Islet precursor cell (in vitro differentiated cells): ENCODE data around the gene SAP30BP.

Experiments
- DNase-seq: peaks from one replicate; pipeline ENCODE4 v3.0.0-alpha.2; 2018

SAP30BP gene

DNA sequence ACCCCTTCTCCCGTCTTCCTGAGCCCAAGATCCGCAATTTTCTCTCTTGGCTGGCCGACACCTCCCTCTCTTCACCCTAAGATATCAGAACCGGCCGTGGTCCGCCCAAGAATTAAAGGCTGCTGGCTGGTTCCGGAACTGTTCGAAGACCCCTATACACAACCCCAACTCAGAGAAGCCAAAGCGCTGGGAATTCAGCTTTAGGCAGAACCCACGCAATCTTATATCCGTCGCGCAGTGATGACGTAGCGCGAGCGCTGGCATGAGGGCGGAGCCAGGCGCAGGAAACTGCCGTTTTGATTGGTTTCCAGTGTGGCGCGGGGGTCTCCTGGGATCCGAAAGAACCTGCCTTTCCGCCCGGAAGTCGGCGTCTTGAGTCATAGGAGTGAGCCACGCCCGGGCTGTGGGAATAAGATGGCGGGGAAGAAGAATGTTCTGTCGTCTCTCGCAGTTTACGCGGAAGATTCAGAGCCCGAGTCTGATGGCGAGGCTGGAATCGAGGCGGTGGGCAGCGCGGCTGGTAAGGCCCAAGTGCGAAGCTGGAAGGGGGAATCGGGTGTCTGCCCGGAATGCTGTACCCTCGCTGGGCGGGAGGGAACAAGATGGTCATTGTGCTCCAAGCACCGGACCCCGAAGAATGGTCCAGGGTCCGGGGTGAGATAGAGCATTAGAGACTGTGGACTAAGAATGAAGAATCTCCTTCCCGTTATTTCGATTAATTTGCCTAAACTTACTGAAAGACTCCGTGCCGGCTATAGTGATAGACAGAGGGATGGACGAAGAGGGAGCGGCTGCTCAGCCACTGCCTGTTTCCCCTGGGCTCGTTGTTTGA, at the start of gene SAP30BP, which contains the start of gene RECQL5:
Gene SAP30BP (plus strand): TSS at position 380 of the 832 bp plus-strand sequence. CDS start 35 bp downstream, at position 415.
Gene RECQL5 (minus strand): TSS at position 196 of the 832 bp plus-strand sequence. CDS start 597 bp downstream, outside the sequence.
- peak; percentile 99 for DNase-seq

DNA sequence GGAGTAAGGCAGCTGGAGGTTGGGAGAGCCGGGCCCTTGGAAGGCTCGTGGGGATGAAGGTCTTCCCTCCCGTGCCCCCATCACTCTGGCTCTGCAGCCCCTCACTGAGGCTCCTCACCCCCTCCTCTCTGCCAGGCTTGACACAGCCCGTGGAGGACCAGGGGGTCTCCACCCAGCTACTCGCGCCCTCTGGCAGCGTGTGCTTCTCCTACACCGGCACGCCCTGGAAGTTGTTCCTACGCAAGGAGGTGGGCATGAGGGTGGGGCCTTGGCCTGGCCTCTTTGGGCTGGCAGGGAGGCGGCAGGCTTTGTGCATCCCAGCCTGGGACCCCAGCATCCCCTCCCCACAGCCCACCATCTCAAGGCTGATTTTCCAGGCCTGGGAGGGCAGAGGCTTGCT, 49.5 kb upstream of the SAP30BP start:
- no peak for DNase-seq

DNA sequence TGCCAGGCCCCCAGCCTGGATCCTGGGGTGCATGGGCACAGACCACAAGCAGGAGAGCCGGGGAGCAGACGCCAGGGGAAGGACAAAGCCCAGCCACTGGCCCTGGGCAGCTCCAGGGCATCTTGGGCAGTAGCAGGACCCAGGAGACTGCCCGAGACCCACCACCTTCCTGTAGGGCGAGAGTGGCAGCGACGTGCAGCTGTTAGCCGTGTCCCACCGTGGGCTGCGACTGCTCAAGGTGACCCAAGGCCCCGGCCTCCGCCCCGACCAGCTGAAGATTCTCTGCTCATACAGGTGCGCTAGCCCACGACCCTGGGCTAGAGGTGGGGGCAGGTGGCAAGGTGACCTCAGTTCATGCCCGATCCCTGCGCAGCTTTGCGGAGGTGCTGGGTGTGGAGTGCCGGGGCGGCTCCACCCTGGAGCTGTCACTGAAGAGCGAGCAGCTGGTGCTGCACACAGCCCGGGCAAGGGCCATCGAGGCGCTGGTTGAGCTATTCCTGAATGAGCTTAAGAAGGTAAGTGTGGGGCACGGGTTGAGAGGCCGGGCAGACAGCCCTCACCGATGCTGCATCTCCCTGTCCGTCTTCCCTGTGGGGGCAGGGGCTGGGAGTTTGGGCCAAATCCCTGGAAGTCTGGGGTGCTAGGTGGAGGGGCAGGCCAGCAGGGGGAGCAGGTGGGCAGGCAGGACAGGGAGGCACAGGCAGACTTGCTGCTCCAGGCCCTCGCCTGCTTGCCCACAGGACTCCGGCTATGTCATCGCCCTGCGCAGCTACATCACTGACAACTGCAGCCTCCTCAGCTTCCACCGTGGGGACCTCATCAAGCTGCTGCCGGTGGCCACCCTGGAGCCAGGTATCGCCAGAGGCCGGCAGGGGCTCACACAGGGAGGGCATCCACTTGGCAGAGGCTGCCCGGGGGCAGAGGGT, 47.4 kb upstream of the SAP30BP start:
- DNase-seq: peak; percentile 92

DNA sequence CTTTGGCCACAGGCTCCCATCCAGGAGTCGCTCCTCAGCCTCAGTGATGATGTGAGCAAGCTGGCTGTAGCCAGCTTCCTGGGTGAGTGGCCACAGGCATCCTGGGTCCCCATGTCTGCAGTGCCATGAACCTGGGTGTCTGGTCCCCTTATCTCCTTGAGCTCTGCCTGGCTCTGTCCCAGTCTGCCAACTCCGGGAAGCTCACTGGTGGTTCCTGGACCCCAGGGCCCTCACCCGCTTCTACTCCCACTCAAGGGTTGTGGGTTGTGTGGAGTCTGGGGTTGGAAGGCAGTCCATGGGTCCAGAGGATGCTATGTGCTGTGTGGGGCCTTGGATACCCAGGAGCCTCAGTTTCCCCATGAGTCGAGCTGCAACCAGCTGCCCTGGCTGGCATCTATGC, 45.6 kb upstream of the SAP30BP start:
- DNase-seq: no peak

DNA sequence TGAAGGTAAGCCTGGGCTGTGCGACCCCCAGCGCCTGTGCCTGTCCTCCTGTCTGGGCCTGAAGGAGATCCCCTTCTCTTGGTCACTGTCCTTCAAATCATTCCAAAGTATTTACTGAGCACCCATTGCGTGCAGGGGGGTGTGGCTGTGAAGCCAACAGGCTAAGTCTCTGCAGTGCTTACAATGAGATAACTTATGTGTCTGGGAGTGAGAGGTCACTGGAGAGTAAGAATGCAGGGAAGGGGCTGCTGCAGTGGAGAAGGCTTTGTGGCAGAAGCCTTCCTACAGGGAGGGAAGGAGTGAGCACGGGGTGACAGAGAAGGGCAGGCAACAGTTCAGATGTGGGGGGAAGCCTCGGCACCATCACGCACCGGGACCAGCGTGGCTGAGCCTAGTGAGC, 45.1 kb upstream of the SAP30BP start:
- no peak for DNase-seq

DNA sequence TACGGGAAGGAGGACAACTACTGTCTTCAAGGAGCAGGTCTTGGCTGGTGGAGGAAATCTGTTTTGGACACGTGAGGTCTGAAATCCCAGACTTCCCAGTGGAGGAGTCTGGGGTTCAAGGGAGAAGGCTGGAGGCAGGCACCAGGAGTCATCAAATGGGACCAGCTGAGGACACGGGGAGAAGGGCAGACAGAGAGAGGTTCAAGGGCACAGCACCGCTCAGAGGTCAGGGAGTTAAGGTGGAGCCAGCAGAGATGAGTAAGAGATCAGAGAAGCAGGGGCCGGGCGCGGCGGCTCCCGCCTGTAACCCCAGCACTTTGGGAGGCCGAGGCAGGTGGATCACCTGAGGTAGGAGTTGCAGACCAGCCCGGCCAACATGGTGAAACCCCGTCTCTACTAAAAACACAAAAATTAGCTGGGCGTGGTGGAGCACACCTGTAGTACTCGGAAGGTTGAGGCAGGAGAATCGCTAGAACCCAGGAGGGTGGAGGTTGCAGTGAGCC, 44.3 kb upstream of the SAP30BP start:
- DNase-seq: no peak

DNA sequence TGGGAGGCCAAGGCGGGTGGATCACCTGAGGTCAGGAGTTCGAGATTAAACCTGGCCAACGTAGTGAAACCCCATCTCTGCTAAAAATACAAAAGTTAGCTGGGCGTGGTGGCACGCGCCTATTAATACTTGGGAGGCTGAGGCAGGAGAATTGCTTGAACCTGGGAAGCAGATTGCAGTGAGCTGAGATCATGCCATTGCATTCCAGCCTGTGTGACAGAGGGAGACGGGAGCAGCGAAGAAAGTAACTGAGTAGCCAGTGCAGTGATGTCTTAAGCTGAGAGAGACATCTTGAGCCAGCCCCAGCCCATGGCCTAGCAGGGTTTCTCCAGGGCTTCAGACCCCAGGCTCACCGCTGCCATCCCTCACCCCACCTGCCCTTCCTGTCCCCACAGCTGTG, 43.8 kb upstream of the SAP30BP start:
- DNase-seq: no peak

DNA sequence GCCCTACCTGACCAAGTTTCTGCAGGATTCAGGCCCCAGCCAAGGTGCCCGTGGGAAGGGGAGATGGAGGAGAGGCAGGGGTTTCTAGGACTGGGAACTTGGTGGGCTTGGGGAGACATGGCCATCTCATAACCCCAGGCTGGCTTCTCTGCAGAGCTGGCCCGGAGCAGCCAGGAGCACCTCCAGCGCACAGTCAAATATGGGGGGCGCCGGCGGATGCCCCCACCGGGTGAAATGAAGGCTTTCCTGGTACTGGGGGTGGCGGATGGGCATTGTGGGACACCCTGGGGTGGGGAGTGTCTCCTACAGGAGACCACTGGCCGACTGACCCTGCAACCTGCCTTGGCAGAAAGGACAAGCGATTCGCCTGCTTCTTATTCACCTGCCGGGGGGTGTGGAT, 43.1 kb upstream of the SAP30BP start:
- DNase-seq: no peak

DNA sequence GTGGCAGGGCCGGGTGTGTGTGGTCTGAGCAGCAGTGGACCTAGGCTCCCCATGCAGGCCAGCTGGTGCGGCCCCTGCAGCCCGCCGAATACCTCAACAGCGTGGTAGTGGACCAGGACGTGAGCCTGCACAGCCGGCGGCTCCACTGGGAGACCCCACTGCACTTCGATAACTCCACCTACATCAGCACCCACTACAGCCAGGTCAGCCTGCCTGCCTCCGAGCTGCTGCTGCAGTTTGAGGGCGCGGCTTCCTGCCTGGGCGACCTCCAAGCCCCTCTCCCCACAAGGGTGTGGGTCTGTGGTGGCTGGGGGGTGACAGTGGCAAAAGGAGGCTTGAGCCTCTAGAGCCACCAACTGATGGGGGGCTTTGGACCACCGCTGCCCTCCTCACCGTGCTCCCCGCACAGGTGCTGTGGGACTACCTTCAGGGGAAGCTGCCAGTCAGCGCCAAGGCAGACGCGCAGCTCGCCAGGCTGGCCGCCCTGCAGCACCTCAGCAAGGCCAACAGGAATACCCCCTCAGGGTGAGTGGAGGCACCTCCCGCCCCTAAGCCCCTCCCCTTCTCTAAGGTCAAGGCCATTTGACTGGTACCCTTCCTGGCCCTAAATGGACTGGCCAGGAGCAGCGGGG, 42.3 kb upstream of the SAP30BP start:
- DNase-seq: no peak

DNA sequence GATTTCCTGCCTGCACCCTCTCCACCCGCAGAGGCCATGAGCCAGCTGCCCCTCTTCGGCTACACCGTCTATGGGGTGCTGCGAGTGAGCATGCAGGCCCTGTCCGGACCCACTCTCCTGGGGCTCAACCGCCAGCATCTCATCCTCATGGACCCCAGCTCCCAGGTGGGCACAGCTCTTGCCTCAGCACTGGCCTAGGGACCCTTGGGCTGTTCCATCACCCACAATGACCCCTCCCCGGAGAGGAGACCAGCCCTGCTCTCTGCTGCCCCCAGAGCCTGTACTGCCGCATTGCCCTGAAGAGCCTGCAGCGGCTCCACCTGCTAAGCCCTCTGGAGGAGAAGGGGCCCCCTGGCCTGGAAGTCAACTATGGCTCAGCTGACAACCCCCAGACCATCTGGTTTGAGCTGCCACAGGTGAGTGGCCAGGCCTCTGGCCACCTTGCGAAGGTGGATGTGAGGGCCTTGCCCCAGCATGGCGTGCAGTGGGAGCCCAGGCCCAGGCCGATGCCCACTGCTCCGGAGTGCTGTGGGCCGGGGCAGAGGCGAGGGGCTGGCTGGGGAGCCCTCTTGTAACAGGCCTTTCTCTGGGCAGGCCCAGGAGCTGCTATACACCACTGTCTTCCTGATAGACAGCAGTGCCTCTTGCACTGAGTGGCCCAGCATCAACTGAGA, 41.2 kb upstream of the SAP30BP start:
- DNase-seq: peak; percentile 86

DNA sequence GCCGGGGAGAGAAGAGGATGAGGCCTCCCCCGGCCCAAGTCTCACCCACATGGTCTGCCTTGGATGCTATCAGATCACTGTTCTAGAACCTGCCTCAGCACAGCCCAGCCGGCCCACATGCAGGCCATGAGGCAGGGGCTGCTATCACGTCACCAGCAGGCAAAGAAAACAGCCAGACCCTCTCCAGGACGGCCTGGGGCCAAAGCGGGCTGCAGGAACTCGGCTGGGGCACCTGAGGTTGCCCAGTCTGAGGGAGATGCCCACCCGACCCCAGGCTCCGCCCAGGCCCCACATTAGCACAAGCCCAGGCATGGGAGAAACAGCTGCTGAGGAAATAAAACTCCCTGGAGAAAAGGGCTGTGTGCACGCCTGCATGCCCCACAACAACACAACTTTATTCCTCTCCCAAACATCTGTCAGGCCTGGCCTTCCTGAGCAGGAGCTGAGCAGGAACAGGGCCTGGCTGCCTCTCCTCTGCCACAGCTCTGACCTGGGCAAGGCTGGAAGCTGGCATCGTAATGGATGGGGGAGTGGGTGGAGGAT, 40.6 kb upstream of the SAP30BP start:
- no peak for DNase-seq

DNA sequence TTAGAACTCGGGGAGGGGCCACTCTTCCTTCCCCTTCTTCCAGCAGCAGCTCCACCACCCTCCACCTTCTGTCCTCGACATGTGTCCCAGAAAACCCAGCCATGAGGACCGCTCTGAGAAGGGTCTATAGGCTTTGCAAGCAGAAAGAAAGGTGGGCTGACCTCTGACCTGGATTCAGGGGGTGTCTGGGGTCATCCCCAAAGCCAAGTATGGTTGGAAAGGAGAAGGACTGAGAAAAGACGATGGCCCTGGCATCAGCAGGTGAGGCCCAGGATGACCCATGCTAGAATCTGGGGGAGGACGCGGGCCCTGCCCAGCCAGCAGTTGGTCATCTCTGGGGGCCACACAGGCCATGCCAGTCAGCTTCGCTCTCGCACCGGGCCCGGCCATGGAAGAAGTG, 40.0 kb upstream of the SAP30BP start:
- DNase-seq: no peak

DNA sequence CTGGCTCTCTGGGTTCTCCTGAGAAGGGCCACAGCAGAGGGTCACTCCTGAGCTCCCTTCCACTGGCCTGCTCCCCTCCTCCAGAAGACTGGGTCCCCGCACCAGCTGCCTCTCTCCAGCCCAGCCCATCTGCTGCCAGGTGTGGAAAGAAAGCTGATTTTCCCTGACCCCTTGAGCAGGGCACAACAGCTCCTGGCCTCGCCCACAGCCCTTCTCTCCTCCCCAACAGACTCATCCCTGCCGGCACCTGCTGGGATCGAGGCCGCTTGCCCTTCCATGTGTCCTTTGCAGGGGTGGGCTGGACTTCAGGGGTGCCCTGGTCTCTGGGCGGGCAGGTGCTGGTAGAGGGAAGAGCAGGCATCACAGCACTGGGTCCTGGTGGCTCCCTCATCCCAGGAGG, 38.7 kb upstream of the SAP30BP start:
- no peak for DNase-seq

DNA sequence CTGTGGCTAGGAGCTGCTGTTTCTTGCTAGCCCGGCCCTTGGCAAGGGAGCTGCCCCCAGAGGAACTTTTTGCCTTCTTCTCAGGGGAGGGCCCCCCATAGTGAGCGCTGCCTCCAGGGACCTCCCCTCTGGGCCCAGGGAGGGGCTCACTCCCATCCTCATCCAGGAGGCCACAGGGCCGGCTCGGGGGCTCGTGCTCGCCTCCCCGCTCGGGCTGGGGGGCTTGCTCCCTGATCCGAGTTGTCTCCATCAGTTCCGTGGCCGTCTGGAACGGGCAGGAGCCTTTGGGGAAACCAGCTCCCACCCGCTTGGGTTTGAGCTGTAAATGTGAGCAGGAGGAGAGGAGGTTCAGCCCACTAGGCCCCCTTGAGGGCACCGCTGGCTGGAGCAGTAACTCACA, 38.0 kb upstream of the SAP30BP start:
- DNase-seq: no peak

DNA sequence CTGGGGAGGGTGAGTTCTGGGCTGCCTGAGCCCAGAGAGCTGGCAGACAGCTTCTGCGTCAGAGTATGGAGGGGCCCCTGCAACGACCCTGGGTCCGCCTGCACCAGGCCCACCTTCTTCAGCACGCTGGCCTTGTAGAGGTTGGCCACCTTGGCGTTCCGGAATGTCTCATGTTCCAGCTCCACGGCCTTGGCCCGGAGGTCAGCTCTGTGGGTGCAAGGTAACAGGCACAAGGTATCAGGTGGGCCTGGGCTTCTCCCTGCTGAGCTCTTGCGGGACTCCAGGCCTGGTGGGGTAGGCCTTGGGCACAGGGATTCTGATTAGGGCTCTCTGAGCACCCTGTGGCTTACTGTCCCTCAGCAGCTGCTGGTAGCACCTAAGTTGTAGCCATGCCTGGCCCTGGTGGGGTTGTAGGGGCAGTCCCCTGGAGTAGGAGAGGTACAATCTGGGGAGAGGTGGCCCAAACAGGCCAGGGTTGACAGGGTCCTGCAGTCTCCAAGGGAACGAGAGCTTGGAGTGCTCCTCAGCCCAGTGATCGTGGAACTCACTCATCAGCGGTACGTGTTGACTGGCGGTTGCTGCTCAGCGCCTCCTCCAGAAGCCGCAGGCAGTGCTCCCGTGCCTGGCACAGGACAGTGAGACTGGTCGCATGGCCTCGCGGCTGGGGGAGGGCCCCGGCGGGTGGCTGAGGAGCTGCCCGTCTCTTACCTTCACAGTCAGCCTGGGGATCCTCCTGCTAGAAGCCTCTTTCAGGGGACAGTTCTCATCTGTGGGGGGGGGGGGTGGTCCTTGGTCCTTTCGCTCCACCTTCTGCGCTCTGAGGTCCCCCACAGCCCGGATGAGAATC, 36.8 kb upstream of the SAP30BP start:
- no peak for DNase-seq

DNA sequence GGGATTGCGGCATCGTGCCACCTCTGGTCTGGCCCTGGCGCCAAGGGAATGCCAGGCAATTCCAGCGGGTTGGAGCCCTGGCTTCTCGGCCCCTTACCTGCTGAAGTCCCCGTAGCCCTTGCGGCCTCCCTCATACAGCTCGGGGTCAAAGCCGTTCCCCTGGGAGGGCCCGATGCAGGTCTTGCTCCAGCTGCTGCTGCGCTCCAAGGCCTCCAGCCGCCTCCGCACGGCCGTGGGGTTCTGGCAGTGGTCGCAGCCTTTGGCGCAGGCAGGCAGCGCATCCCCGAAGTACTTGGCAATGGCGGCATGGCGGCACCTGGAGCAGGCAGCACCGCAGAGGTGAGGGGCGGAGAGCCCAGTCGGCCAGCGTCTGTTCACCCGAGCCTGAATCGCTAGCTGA, 35.8 kb upstream of the SAP30BP start:
- DNase-seq: no peak

DNA sequence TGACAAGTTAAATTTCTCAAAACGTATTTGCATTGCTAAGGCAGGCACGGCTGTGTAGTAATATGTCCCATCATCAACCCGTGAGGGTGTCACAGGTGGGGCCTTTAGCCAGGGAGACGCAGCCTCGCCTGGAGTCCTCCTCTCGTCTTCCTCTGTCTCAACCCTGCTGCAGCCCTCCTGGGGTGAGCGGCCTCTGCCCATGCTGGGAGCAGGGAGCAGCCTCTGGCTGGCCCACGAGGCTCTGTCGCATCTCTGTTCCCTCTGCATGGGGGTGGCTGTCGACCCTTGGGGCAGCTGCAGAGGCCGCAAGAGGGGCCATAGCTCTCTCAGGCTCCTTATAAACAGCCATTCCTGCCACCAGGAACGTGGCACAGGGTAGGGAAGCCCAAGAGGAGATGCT, 34.7 kb upstream of the SAP30BP start:
- no peak for DNase-seq

DNA sequence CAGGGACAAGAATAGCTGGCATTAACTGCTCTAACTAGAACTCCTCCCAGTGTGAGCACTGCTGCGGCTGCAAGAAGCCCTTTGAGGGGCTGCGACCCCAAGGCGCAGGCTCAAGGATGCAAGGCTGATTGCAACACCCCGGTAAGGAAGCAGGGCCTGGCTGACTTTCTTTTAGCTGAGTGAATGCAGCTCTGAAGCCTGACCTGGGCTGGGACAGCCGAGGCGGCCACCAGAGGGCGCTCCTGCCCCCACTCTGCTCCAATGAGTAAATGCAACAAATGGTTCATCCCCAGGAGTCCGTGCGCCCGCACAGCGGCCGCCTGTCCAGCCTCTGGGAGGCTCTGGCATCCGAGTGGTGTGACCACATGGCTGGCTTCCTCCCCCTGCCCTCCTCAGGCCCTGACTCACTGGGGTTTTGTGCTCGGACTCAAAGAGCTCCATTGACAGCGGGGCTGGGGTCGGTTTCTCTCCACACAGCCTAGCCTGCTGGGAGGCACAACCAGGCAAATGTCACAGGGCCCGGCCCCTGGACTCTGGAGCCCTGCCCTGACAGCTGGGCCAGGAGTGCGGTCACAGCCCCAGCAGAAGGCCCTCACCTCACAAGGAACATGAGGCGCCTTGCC, 34.2 kb upstream of the SAP30BP start, which contains the start of gene SMIM5:
Gene SMIM5 (plus strand): TSS at position 572 of the 623 bp plus-strand sequence. CDS start 6,768 bp downstream, outside the sequence.
- DNase-seq: peak; percentile 97

DNA sequence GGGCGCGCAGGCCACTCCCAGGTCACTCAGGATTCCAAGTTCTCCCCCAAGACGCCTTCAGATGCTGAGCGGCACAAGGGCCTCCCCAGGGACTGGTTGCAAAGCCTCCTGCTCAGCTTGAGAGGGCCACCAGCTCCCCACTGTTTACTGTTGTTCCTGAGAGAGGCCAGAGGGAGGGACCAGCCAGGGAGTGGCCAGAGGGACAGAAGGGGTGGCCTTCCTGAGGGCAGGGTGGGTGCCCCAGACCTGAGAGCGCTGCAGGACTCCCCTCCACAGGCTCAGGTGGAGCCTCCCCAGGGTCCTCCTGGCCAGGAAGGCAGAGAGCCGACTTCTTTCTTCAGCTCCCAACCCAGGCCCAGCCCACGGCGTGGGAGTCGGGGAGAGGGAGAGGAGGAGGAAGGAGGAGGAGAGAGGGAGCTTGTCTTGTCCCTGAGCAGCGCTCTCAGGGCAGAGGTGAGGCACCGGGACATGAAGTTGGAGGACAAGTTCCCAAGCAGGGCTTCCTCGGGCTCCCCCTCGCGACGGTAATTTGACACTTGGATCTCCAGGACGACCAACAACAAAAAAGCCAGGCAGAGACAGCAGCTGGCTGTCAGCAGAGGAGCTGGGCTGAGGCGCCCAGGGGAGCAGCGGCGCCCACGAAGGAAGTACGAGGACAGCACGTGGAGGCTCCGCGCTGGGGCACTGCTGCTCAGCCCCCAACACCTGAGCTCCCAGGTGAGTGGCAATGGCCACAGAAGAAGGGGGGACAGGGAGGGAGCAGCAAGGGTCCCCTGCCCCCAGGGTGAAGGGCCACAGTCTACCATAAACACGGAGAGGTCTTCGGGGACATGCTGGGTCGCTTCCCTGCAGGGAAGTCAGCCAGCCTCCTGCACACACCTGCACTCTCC, 33.4 kb upstream of the SAP30BP start:
- peak; percentile 99 for DNase-seq

DNA sequence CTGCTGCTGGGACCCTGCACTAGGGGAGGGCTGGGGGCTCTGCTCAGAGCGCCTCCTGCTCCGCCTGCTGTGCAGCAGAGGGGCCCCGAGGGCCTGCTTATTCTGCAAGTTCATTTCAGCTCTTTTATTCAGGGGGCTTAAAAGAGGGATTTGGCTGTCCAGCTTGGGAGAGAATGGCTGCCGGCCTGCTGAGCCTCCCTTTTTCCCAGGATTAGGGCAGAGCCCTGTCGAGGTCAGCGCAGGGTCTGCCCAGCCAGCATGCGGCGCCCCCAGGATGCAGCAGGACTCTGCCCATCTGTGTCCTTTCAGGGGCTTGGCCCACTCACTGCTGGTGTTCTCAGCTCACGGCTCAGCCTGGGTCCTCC, 32.8 kb upstream of the SAP30BP start:
- no peak for DNase-seq
